DOHH2 (cell line): ENCODE results near the gene SI.

Experiments
- CTCF ChIP-seq: fragments of 200-600 bp; sonication (generic); IDR thresholded peaks from one replicate; pipeline ENCODE4 v1.5.1; 2014; ENCODE audit warnings: antibody characterized with exemption, mild to moderate bottlenecking, low read depth, low read length; ENCODE audit not compliant: poor library complexity, severe bottlenecking
- EZH2phosphoT487 ChIP-seq: fragments of 200-600 bp; sonication (generic); IDR thresholded peaks from 2 replicates; pipeline ENCODE4 v1.6.1; 2017; ENCODE audit warnings: borderline replicate concordance, mild to moderate bottlenecking, antibody characterized with exemption, low read length, moderate library complexity, mixed read lengths

- no peak for TF ChIP-seq CTCF
- no peak for TF ChIP-seq EZH2phosphoT487
Measured at GRCh38 chr3:165056510-165056909, 21.8 kb downstream of the SI start.
